ENCODE results near the gene CEP85. TPM values are rescaled to one million over a fixed set of nuclear protein-coding genes. Genes with fewer than 3 reads are reported as not detected.
"Not testable (repeated sequence)": the region's sequence is repeated elsewhere in the genome, so short reads cannot be mapped to it uniquely, and the experiment has no call there.

CEP85 gene
- total RNA-seq, 1 experiment from 2014 or later: 38.6 TPM

DNA sequence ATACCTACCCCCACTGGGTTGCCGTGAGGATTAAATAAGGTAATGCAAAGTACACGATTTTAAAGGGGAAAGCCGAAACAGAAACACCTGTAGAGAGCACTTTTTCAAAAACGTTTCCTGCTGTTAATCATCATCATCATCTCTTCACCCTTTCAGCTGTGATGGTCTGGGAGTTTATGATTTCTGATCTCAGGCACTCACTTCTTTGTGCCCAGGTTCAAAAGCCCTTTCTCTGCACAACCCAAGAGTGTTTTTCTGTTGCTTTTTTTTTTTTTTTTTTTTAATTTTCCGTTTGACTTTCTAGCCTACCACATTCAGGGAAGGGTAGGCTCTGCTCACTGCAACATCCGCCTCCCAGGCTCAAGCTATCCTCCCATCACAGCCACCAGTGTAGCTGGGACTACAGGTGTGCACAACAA is 73.4 kb downstream of the CEP85 start:
- 0 out of 2 replicates have a peak, but pooled peaks cover 3% of the 10 kb centered on the region for H3K4me1 ChIP-seq (ENCODE audit: insufficient read depth, low read length)
- H3K9me3 ChIP-seq (ENCODE audit: control insufficient read depth, low read depth, low read length): no peaks in the 10 kb centered on the region
- no peaks in the 10 kb centered on the region for H3K79me1 ChIP-seq (ENCODE audit: insufficient read depth, low read depth, low read length, poor library complexity, severe bottlenecking)
- no peak overlapping the region for H2BK12ac ChIP-seq (ENCODE audit: insufficient read length, low read depth, low read length)
- no peaks in the 10 kb centered on the region for H3K9me3 Mint-ChIP-seq
- H3K23ac ChIP-seq (ENCODE audit: insufficient read length, low read depth, low read length): no peak overlapping the region
- no peak for DNase-seq
- no peak overlapping the region for H3K14ac ChIP-seq (ENCODE audit: insufficient read depth, low read length)
- peak overlapping the region; percentile 68 for H3K9ac ChIP-seq (ENCODE audit: extremely low read depth, insufficient read length, low read length)
- H3K4ac ChIP-seq (ENCODE audit: low read depth, low read length): no peak overlapping the region
- H3K79me2 ChIP-seq (ENCODE audit: insufficient read depth, low read length): no peaks in the 10 kb centered on the region
- no peak for TF ChIP-seq CTCF (conservative IDR thresholded peaks at IDR 0.05)
- peak overlapping the region; percentile 64 for H3K4me2 ChIP-seq (ENCODE audit: insufficient read depth, insufficient read length, low read length)
- H2AK5ac ChIP-seq (ENCODE audit: insufficient read length, low read length): no peak overlapping the region
- H4K5ac ChIP-seq (ENCODE audit: insufficient read length, low read depth, low read length): no peak overlapping the region
- no peaks in the 10 kb centered on the region for H3K27me3 ChIP-seq (ENCODE audit: insufficient read depth, low read length)
- peaks cover 2% of the 10 kb centered on the region; the same call in 1 of the 2 replicates for H3K27me3 Mint-ChIP-seq (ENCODE audit: low read depth)
- no peak overlapping the region for H3K27ac Mint-ChIP-seq
- peaks cover 16 to 17% of the 10 kb centered on the region in 2 experiments for H3K4me1 Mint-ChIP-seq
- WGBS (ENCODE audit: extremely low coverage, insufficient read length, low lambda C conversion rate): no CpG with 5 or more reads among the region's 6 CpGs
- H4K8ac ChIP-seq (replicated peaks; ENCODE audit: insufficient read length, low read depth, low read length): no peak overlapping the region
- H3K36me3 Mint-ChIP-seq (ENCODE audit: insufficient read depth in 1 of 3, low read depth in 3 of 3): no peaks in the 10 kb centered on the region
- peak overlapping the region; percentile 12 to 99 for H3K4me3 Mint-ChIP-seq
- H2BK5ac ChIP-seq (ENCODE audit: insufficient read length, low read length): no peak overlapping the region
- H2BK120ac ChIP-seq (ENCODE audit: low read depth, low read length, poor library complexity, severe bottlenecking): no peak overlapping the region
- H3K18ac ChIP-seq (ENCODE audit: insufficient read length, low read depth, low read length): no peak overlapping the region
- H2BK20ac ChIP-seq (ENCODE audit: low read depth, low read length, poor library complexity, severe bottlenecking): no peak overlapping the region
- no peak overlapping the region for H3T11ph ChIP-seq (ENCODE audit: low read length)
- H4K91ac ChIP-seq (ENCODE audit: insufficient read length, low read depth, low read length): no peak overlapping the region
- H2BK15ac ChIP-seq (ENCODE audit: low read depth, low read length): no peak overlapping the region
- peaks cover 3% of the 10 kb centered on the region for H3K23me2 ChIP-seq (ENCODE audit: insufficient read length, low read depth, low read length, poor library complexity, severe bottlenecking)
- peak overlapping the region; percentile 72 for H2AFZ ChIP-seq (ENCODE audit: low read length)
- H3K27ac ChIP-seq (ENCODE audit: insufficient read length, low read depth, low read length): no peak overlapping the region
- no peaks in the 10 kb centered on the region for H4K20me1 ChIP-seq (ENCODE audit: control insufficient read depth, insufficient read depth, insufficient read length)
- H3K56ac ChIP-seq (ENCODE audit: insufficient read length, low read depth, low read length): no peak overlapping the region

DNA sequence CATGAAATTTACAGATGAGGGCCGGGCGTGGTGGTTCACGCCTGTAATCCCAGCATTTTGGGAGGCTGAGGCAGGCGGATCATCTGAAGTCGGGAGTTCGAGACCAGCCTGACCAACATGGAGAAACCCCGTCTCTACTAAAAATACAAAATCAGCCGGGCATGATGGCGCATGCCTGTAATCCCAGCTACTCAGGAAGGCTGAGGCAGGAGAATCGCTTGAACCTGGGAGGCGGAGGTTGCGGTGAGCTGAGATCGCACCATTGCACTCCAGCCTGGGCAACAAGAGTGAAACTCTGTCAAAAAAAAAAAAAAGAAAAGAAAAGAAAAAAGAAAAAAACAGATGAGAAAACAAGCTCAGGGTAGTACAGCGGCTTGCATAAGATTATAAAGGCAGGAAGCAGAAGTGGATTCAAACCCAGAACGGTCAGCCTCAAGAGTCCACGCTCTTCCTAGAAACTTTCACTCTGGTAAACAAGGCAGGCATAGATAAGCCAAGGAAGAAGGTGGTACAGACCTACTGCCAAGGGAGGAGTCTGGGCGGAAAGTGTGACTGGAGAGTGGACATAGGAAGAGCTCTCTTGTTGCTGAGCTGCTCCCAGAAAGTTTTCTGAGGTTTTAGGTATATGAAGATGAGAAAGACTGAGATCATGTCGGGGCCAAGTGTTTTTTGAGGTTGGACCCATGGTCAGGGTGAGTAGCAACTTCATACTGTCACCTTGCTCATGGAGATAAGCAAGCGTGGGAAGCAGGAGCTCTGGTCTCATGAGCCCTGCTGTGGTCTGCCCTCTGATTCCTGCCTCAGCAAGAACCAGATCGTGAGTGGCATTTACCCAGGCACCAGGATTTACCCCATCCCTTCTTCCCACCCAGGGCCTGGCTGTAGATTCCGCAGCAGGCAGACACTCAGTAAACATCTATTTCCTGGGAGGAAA is 74.2 kb downstream of the CEP85 start:
- H3K9me3 Mint-ChIP-seq; H2AFZ ChIP-seq (ENCODE audit: low read length); H2BK120ac ChIP-seq (ENCODE audit: low read depth, low read length, poor library complexity, severe bottlenecking); H4K91ac ChIP-seq (ENCODE audit: insufficient read length, low read depth, low read length); H3K4me2 ChIP-seq (ENCODE audit: insufficient read depth, insufficient read length, low read length); H3K18ac ChIP-seq (ENCODE audit: insufficient read length, low read depth, low read length); H4K8ac ChIP-seq (replicated peaks; ENCODE audit: insufficient read length, low read depth, low read length); H3K9ac ChIP-seq (ENCODE audit: extremely low read depth, insufficient read length, low read length); H2BK12ac ChIP-seq (ENCODE audit: insufficient read length, low read depth, low read length); H3K4ac ChIP-seq (ENCODE audit: low read depth, low read length); H3K9me3 ChIP-seq (ENCODE audit: control insufficient read depth, low read depth, low read length); H2BK20ac ChIP-seq (ENCODE audit: low read depth, low read length, poor library complexity, severe bottlenecking); H2BK5ac ChIP-seq (ENCODE audit: insufficient read length, low read length); H3K79me1 ChIP-seq (ENCODE audit: insufficient read depth, low read depth, low read length, poor library complexity, severe bottlenecking); H2BK15ac ChIP-seq (ENCODE audit: low read depth, low read length); H3T11ph ChIP-seq (ENCODE audit: low read length); H3K14ac ChIP-seq (ENCODE audit: insufficient read depth, low read length); H3K27me3 Mint-ChIP-seq (ENCODE audit: low read depth); H3K4me3 Mint-ChIP-seq; H4K5ac ChIP-seq (ENCODE audit: insufficient read length, low read depth, low read length); H3K4me1 ChIP-seq (ENCODE audit: insufficient read depth, low read length); H3K79me2 ChIP-seq (ENCODE audit: insufficient read depth, low read length); H2AK5ac ChIP-seq (ENCODE audit: insufficient read length, low read length); H3K27ac ChIP-seq (ENCODE audit: insufficient read length, low read depth, low read length); H4K20me1 ChIP-seq (ENCODE audit: control insufficient read depth, insufficient read depth, insufficient read length); H3K36me3 Mint-ChIP-seq (ENCODE audit: insufficient read depth in 1 of 3, low read depth in 3 of 3); H3K56ac ChIP-seq (ENCODE audit: insufficient read length, low read depth, low read length); DNase-seq; H3K27me3 ChIP-seq (ENCODE audit: insufficient read depth, low read length); H3K23me2 ChIP-seq (ENCODE audit: insufficient read length, low read depth, low read length, poor library complexity, severe bottlenecking); H3K23ac ChIP-seq (ENCODE audit: insufficient read length, low read depth, low read length): not testable (repeated sequence)
- peak overlapping the region in 1 of 3 experiments; percentile 7; a peak in 2 of 7 replicates for H3K27ac Mint-ChIP-seq
- WGBS (ENCODE audit: extremely low coverage, insufficient read length, low lambda C conversion rate): no CpG with 5 or more reads among the region's 21 CpGs
- H3K4me1 Mint-ChIP-seq: peaks cover 16 to 17% of the 10 kb centered on the region in 2 experiments
